GM21576 (cell line): ENCODE measurements around the gene ACTL10.

Experiments
- ATAC-seq: cut with Tn5 transposase; IDR thresholded peaks from one replicate; pipeline ENCODE4 v1.9.1; 2021; ENCODE audit warnings: mild to moderate bottlenecking, moderate library complexity; ENCODE audit not compliant: unreplicated experiment

ACTL10 gene

GRCh38 chr20:33663161-33664084, 3.3 kb upstream of the ACTL10 start:
- ATAC-seq, result peak; percentile 35

- ATAC-seq, result no peak
Measured at GRCh38 chr20:33664085-33664761, 2.5 kb upstream of the ACTL10 start.

DNA sequence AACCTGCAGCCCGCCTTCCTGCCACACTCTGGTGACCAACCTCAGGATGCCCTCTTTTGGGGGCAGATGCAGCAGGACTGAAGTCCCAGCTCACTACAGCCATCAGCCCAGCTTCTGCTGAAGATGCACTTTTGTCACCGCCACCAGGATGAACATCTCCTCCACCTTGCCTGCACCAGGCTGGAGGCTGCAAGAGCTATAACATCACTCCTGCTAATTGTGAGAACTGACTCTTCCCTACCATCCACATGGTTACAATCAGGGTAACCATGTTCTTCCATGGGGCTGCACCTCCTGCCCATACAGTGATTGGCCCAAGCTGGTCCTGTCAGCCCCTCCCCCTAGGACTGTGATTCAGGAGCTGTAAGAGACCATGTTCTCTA, 2.0 kb upstream of the ACTL10 start:
- ATAC-seq, result no peak

DNA sequence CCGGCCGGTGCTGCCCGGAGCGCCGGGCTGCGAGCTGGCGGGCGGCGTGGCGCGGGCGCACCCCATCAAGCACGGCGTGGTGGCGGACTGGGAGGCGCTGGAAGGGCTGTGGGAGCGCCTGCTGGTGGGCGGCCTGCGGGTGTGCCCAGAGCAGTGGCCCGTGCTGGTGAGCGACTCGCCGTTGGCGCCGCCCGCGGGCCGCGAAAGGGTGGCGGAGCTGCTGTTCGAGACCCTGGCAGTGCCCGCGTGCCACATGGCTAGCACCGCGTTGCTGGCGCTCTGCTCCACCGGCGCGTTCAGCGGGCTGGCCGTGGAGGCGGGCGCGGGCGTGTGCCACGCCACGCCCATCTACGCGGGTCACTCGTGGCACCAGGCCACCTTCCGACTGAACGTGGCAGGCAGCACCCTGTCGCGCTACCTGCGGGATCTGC, 517 bp downstream of the ACTL10 start:
- ATAC-seq, result peak; percentile 3

GRCh38 chr20:33667676-33668465, 1.1 kb downstream of the ACTL10 start:
- peak; percentile 34 for ATAC-seq

DNA sequence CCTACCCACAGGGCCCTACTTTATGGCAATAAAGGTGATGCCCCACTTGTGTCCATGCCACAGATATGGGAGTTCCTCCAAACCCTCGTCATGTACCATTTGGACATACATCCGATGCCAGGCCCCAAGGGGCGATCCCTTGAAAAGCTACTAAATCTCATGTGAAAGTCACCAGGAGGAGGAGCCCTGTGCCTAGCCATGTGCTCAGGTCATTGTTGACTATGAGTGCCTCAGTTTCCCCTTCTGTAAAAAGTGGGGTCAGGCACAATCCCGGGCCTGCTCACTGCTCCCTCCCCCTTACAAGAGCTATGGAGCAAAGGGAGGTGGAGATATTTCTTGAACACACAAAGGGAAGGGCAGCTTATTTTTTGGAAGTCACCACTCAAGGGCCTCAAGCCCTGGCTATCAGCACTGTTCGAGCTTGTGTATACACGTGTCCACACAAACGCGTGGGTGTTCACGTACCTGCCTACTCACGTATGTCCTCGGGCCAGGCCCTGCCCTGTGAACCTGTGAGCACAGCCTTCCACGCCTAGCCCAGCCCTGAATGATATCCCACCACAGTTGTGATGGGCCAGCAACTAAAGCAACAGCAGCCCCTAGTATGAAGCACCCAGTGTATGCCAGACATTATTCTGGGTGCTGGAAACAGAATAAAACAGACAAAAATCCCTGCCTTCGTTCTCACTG, 1.9 kb downstream of the ACTL10 start:
- no peak for ATAC-seq

- ATAC-seq, result no peak
Measured at GRCh38 chr20:33669224-33669623, 2.5 kb downstream of the ACTL10 start.

DNA sequence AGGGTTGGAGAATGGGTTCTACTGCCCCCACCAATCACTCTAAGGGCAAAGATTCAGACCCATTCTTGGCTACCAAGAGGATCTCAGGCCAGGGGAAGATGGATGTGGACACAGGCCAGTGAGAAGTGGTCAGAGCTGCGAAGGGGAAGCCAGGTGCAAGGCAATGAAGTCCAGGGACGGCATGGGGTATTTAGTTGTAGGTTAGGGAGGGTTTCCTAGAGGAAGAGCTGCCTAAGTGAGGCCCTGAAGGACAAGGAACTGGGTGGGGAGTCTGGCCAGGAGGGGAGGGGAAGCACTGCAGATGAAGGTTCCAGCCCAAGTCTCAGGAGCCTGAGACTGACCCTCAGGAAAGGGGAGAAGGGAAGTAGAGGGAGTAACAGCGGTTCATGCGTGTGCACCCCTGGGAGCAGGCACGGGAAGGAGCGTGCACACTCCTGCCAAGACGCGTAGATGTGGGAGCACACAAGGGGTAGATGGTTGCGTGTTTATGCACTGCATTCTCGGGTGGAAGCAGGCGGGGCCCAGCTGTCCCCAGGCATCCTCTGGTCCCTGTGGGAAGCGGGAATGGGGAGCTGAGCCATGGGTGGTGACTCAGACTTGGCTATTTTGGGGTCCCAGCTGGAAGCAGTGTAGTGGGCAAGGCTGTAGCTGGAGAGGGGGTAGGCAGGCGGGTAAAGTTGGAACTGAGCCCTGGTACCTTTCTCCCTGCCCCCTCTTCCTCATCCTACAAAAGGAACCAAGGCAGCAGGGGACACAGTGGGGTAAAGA, 3.3 kb downstream of the ACTL10 start:
- no peak for ATAC-seq

DNA sequence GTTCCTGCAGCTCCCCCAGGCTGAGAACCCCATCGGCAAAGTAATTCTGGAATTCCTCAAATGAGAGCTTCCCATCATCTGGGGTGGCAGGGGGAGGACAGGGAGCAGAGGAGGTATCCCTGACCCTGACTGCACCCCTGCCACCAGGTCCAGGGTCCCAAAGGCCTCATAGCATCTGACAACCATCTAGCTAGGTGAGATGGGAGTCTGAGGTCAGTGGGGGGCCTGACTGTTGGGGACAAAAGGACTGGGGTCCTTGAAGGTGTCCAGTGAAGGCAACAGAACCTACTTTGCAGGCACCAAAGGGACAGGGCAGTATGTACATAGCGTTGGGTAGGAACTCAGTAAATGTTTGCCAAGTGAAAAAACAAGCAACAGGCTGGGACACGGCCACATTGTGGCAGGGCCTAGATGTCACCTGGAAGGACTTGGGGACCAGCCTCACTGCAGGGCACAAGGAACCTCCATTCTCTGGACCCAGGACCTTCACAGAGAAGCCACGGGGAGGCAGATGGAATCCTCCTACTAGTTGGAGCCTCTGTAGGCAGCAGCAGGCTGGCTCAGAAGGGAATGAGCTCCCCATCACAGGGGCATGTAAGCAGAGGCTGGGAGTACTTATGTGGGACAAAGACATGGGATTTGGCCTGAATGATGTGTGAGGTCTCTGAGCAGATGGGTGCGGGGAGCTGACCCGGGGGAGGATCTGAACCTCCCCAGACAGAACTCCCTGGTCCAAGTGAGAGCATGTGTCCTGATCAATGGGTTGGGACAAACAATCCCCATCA, 4.2 kb downstream of the ACTL10 start:
- ATAC-seq, result no peak

- ATAC-seq, result no peak
Measured at GRCh38 chr20:33671573-33672288, 5.0 kb downstream of the ACTL10 start.

DNA sequence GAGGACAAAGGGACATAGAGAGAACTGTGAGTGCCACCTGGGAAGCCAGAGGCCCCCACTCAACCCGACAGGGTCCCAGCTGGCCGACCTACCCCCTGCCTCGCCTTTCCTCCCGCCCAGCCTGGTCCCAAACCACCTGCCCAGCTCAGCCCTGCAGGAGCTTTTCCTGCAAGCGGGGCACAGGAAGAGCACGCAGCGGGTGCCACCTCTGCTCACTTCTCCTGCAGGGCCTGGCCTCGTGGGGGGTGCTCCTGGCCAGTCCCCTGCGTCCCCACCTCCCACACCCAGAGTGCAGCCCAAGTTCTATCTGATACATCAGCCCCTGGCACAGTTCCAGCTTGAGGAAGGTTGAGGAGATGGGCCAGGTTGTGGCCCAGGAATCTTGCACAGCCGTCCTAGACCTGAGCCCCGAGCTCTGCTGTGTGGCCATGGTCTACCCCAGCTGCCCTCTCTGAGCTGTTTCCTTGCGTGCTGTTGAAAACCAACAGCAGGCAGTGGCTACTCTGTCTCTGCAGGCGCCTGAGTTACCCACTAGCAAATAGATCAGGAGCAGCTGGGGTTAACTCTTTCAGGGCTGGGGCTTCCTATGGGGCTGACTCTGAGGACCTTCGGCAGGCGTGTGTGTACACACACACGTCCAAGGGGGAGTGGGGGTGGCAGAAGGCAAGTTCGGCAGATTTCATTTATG, 5.8 kb downstream of the ACTL10 start:
- no peak for ATAC-seq

DNA sequence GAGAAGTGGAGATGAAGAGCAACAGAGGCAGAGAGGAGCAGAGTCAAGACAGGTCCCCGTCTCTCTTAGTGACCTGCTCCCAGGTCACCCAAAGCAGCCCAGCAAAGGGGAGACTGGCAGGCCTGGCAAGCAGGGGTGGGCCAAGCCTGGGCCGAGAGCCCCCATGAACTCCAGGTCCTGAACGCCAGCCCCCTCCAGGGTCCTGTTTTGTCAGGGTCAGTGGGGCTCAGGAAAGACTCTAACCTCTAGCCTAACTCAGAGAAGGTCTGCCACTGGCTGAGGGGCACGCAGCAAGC, 6.3 kb downstream of the ACTL10 start:
- no peak for ATAC-seq

- ATAC-seq, result no peak
Measured at GRCh38 chr20:33673410-33674293, 6.9 kb downstream of the ACTL10 start.

DNA sequence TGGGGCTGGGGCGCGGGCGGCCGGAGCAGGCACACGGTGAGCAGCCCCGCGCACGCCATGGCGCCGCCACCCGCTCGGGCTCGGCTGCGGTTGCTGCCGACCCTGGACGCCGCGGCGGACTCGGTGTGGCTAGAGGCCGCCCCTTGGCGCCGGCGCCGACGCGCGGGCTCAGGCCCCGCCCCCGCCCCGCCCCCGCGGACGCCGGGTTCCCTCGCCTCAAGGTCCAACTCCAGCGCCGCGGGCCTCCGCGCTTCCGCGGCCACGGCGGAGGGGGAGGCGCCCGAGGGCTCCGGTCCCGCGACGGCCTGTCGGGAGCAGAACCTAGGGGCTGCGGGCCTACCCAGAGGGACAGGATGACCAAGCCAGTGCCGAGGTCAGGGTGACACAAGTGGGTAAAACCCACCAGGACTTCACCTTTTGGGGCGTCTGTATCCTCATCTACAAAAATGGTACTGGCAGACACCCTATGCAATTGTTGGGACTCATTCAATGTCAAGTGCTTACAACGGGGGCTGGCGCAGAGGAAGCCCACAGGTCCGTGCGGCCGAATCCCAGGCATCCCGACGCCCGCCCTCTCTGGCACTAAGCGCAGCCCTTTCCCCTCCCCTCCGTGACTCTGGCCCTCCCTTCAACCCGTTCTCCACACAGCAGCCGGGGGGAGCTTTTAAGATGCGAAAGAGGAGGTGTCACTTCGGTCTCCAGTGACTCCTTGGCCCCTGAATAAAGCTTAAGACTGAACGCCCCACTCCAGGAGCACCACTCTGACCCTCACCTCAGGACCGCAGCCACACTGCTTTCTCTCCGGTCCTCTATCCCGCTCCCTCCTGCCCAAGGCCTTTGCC, 7.8 kb downstream of the ACTL10 start, which contains the start of gene NECAB3:
NECAB3 (minus strand) TSS at position 135 of the 842 bp plus-strand sequence; CDS start at position 59, 76 bp downstream.
- ATAC-seq, result peak; percentile 66

DNA sequence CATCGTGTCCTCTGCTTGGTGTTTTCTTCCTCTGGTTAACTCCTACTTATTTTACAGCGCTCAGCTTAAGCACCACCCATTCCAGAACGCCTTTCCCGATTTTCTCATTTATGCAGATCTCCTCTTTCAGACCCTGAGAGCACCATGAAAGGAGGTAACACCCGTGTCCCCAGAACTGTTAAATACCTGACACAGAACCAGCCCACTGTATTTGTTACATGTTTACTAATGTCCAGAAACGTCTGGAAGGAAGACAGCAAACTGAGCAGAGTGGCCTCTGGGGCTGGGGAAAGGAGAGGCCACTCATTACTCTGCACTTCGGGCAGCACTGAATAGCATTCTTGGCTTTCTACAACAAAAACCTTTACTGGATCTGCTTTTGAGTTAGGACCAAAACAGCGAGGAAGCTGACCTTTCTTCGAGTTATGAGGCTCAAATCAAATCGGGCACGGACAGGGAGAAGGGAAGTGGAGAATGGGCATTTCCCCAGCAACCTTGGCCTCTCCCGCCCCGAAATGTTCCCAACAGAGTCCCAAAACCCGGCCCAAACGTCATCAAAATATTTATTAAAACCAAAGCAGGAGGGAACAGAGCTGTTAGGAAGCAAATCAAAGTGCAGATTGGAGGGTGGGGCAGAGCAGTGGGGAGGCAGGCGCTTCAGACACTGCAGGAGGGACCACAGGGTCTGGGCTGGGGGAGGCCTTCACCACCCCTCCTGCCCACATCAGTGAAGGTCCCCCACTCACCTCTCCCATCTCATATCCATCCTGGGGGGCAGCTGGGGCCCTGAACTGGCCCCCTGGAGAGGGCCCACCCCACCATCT, 8.6 kb downstream of the ACTL10 start:
- ATAC-seq, result no peak
